GM12892 (cell line): ENCODE data around the gene EFCAB8.

Experiments
- POLR2A ChIP-seq: IDR thresholded peaks from 2 replicates; pipeline ENCODE4 v1.6.1; 2011; ENCODE audit warnings: low read depth, low read length, control low read depth
- POLR2AphosphoS5 ChIP-seq: IDR thresholded peaks from 2 replicates; pipeline ENCODE4 v1.6.1; 2011; ENCODE audit warnings: low read depth, low read length, control low read depth
- TAF1 ChIP-seq: IDR thresholded peaks from 2 replicates; pipeline ENCODE4 v1.6.1; 2011; ENCODE audit warnings: low read depth, mild to moderate bottlenecking, control low read depth, low read length, borderline replicate concordance

DNA sequence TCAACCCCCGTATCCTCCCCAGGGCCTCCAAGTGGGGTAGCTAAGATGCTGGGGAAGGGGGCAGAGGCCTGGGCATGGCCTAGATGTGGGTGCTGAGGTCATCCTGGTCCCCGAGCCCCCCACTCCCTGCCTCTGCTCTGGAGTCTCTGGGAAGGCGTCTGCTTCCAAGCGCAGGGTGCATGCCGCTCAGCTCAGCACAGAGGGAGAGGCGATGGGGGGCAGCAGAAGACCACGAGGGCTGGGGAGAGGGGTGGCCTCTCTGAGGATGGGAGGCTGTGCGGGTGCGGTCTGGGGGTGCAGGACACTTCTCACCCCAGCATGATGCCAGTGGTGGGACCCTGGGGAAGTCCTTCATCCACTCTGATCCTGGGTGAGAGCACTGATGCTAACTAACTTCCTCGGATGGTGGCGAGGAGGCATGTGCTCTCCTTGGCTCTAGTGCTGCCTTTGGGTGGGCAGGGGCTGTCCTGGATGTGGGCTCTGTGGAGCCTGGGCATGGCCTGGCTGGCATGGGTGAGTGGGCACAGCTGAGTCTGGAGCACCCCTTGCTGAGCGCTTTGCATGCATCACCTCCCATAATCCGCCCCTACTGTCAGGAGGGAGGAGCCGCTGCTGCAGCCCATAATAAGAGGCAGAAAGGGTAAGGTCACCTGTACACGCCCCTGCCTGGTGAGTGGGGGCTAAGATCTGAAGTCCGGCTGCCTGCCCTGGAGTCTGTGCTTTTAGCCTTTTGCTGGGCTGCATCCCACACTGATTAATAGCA, 34.7 kb downstream of the EFCAB8 start:
- TF ChIP-seq POLR2AphosphoS5 (no peak), POLR2A (no peak), TAF1 (no peak)
